Astrocyte of the cerebellum (primary cell): Measurements from ENCODE around the gene ANKRD11.
"Not testable (repeated sequence)": the region's sequence is repeated elsewhere in the genome, so short reads cannot be mapped to it uniquely, and the experiment has no call there.

ENCODE experiments used
- DNase-seq: peaks from one replicate; pipeline ENCODE4 v3.0.0-alpha.2; 2011; ENCODE audit warnings: low read depth
- H3K4me3 ChIP-seq: 2 replicates; pipeline ENCODE4 v1.5.1; 2011; ENCODE audit warnings: mild to moderate bottlenecking, low read depth, low read length, moderate library complexity
- CTCF ChIP-seq: IDR thresholded peaks from 2 replicates; pipeline ENCODE4 v1.5.1; 2012; ENCODE audit warnings: low read length, low read depth, moderate library complexity, mild to moderate bottlenecking; ENCODE audit errors: missing control alignments
- in situ Hi-C: cut with HindIII; loops from 2 replicates; pipeline ENCODE4 v1.10.0; 2017; ENCODE audit warnings: low sequenced_read_pairs

ANKRD11 gene

GRCh38 chr16:89475144-89475543 lies 15.2 kb downstream of the ANKRD11 start:
- DNase-seq, result no peak
- H3K4me3 ChIP-seq, result no peak overlapping the region
- in situ Hi-C loops, result no loop called here
- TF ChIP-seq CTCF, result no peak

GRCh38 chr16:89473791-89474414 lies 16.5 kb downstream of the ANKRD11 start:
- no peak overlapping the region for H3K4me3 ChIP-seq
- peak; percentile 43 for DNase-seq
- TF ChIP-seq CTCF, result no peak
- in situ Hi-C loops, result loop anchor here (5.0 kb wide), 1 partner anchor 37 kb away; no protein-coding TSS in a partner anchor

- in situ Hi-C loops, result loop anchor here (5.0 kb wide), 1 partner anchor 36 kb away; no protein-coding TSS in a partner anchor
Observed at GRCh38 chr16:89473136-89473712, 17.1 kb downstream of the ANKRD11 start.

GRCh38 chr16:89472711-89473075 lies 17.7 kb downstream of the ANKRD11 start:
- DNase-seq, result no peak
- in situ Hi-C loops, result loop anchor here (5.0 kb wide), 1 partner anchor 35 kb away; no protein-coding TSS in a partner anchor
- TF ChIP-seq CTCF, result no peak
- H3K4me3 ChIP-seq, result no peak overlapping the region

More at GRCh38 chr16:89473136-89473712, 17.1 kb downstream of the ANKRD11 start:
- no peak overlapping the region for H3K4me3 ChIP-seq
- TF ChIP-seq CTCF, result no peak
- no peak for DNase-seq

- no peak overlapping the region for H3K4me3 ChIP-seq
- in situ Hi-C loops, result no loop called here
- no peak for TF ChIP-seq CTCF
- DNase-seq, result no peak
Observed at GRCh38 chr16:89467382-89467781, 23.0 kb downstream of the ANKRD11 start.

- in situ Hi-C loops, result no loop called here
- no peak overlapping the region for H3K4me3 ChIP-seq
- no peak for TF ChIP-seq CTCF
- no peak for DNase-seq
Observed at GRCh38 chr16:89466920-89467319, 23.4 kb downstream of the ANKRD11 start.

- DNase-seq, H3K4me3 ChIP-seq, in situ Hi-C loops: not testable (repeated sequence)
Observed at GRCh38 chr16:89463312-89463711, 27.0 kb downstream of the ANKRD11 start.

GRCh38 chr16:89462639-89463038 lies 27.7 kb downstream of the ANKRD11 start:
- in situ Hi-C loops, DNase-seq, H3K4me3 ChIP-seq: not testable (repeated sequence)

GRCh38 chr16:89461890-89462289 lies 28.5 kb downstream of the ANKRD11 start:
- DNase-seq, in situ Hi-C loops, H3K4me3 ChIP-seq: not testable (repeated sequence)
